ENCODE data around the gene FHAD1. TPM values are rescaled to one million over a fixed set of nuclear protein-coding genes. Genes with fewer than 3 reads are reported as not detected.

FHAD1 gene
- total RNA-seq, 1 experiment from 2014 or later = 3.5 TPM

- no peaks in the 10 kb centered on the region for H3K4me1 ChIP-seq (ENCODE audit: control insufficient read depth in 1 of 2, insufficient read depth in 2 of 2, low read length in 2 of 2)
- H3K27me3 ChIP-seq (ENCODE audit: insufficient read depth, low read length) = no peaks in the 10 kb centered on the region
- H3K79me2 ChIP-seq (ENCODE audit: insufficient read depth, low read length) = no peaks in the 10 kb centered on the region
- no peaks in the 10 kb centered on the region for H4K20me1 ChIP-seq (ENCODE audit: insufficient read depth)
- H3K9me3 ChIP-seq (ENCODE audit: control insufficient read depth in 1 of 2, insufficient read depth in 1 of 2, low read depth in 1 of 2, low read length in 2 of 2) = no peaks in the 10 kb centered on the region; a peak in 1 of 4 replicates
- no peak overlapping the region for H3K4me2 ChIP-seq (ENCODE audit: low read length)
- TF ChIP-seq CBX3 (IDR thresholded peaks at IDR 0.05; ENCODE audit: low read depth) (no peak), ATF3 (IDR thresholded peaks at IDR 0.05) (no peak)
- no peak for ATAC-seq
- DNase-seq (ENCODE audit: low read depth, low spot score) = no peak
- H3K9ac ChIP-seq (ENCODE audit: low read length) = no peak overlapping the region
- ChIA-PET RAD21 (ENCODE audit: low non-redundant PET in 1 of 2, low total read pairs in 2 of 2, uncharacterized antibody in 2 of 2, unreplicated experiment in 2 of 2) (no interaction called here), POLR2A (no interaction called here), CTCF (no interaction called here)
- BruUV-seq (replicated peaks) = no TSS peak
- intact Hi-C loops (cut with micrococcal nuclease) = no loop called here
- H2AFZ ChIP-seq (ENCODE audit: low read depth, low read length, poor library complexity, severe bottlenecking) = no peak overlapping the region
- H3K9me2 ChIP-seq (ENCODE audit: insufficient read depth) = no peaks in the 10 kb centered on the region
- no peak overlapping the region for H3K4me3 ChIP-seq (replicated peaks in 1 of 2; ENCODE audit: low read depth in 1 of 2, low read length in 2 of 2)
- H3K36me3 ChIP-seq (ENCODE audit: control insufficient read depth in 1 of 2, insufficient read depth in 2 of 2, low read length in 2 of 2) = 0 out of 4 replicates have a peak, but pooled peaks cover 0 to 3% of the 10 kb centered on the region in 2 experiments
- no peak overlapping the region for H3K27ac ChIP-seq (ENCODE audit: low read depth, low read length)
These were observed 69.5 kb downstream of the FHAD1 start for GRCh38 chr1:15316510-15316909.

- H3K27me3 ChIP-seq (ENCODE audit: insufficient read depth, low read length) = no peaks in the 10 kb centered on the region
- no peaks in the 10 kb centered on the region for H3K9me2 ChIP-seq (ENCODE audit: insufficient read depth)
- BruUV-seq (replicated peaks) = no TSS peak
- no peaks in the 10 kb centered on the region for H4K20me1 ChIP-seq (ENCODE audit: insufficient read depth)
- 0 out of 4 replicates have a peak, but pooled peaks cover 0 to 3% of the 10 kb centered on the region in 2 experiments for H3K36me3 ChIP-seq (ENCODE audit: control insufficient read depth in 1 of 2, insufficient read depth in 2 of 2, low read length in 2 of 2)
- POLR2A ChIA-PET = no interaction called here
- no peak overlapping the region for H3K4me3 ChIP-seq (replicated peaks in 1 of 2; ENCODE audit: low read depth in 1 of 2, low read length in 2 of 2)
- no peak overlapping the region for H3K27ac ChIP-seq (ENCODE audit: low read depth, low read length)
- H3K9me3 ChIP-seq (ENCODE audit: control insufficient read depth in 1 of 2, insufficient read depth in 1 of 2, low read depth in 1 of 2, low read length in 2 of 2) = no peaks in the 10 kb centered on the region; a peak in 1 of 4 replicates
- no peak for ATAC-seq
- RAD21 ChIA-PET (ENCODE audit: low non-redundant PET in 1 of 2, low total read pairs in 2 of 2, uncharacterized antibody in 2 of 2, unreplicated experiment in 2 of 2) = no interaction called here
- H3K4me1 ChIP-seq (ENCODE audit: control insufficient read depth in 1 of 2, insufficient read depth in 2 of 2, low read length in 2 of 2) = peaks cover 4 to 30% of the 10 kb centered on the region in 2 experiments
- CTCF ChIA-PET = interaction anchor here (0.6 to 1.2 kb wide), 2 partner anchors 111 to 112 kb away, joined by 3 to 4 read pairs; no protein-coding TSS in a partner anchor
- no peak overlapping the region for H2AFZ ChIP-seq (ENCODE audit: low read depth, low read length, poor library complexity, severe bottlenecking)
- H3K79me2 ChIP-seq (ENCODE audit: insufficient read depth, low read length) = no peaks in the 10 kb centered on the region
- no peak for DNase-seq (ENCODE audit: low read depth, low spot score)
- TF ChIP-seq CBX3 (IDR thresholded peaks at IDR 0.05; ENCODE audit: low read depth) = no peak
- no peak for TF ChIP-seq EGR1 (IDR thresholded peaks at IDR 0.05; ENCODE audit: low read depth)
- TF ChIP-seq POLR2AphosphoS5 (IDR thresholded peaks at IDR 0.05; ENCODE audit: low read depth, low read length) = no peak
- no peak for TF ChIP-seq FOSL1 (IDR thresholded peaks at IDR 0.05; ENCODE audit: low read depth)
- no peak for TF ChIP-seq YY1 (IDR thresholded peaks at IDR 0.05; ENCODE audit: extremely low read depth, insufficient replicate concordance, low read depth, low read length)
- TF ChIP-seq MAX (IDR thresholded peaks at IDR 0.05) = no peak
- TF ChIP-seq SP1 (IDR thresholded peaks at IDR 0.05; ENCODE audit: low read depth) = no peak
- intact Hi-C loops (cut with micrococcal nuclease) = loop anchor here (5.0 kb wide), 1 partner anchor 97 kb away; no protein-coding TSS in a partner anchor
- H3K4me2 ChIP-seq (ENCODE audit: low read length) = no peak overlapping the region
- H3K9ac ChIP-seq (ENCODE audit: low read length) = no peak overlapping the region
These were observed 73.2 kb downstream of the FHAD1 start for GRCh38 chr1:15320267-15320666.

Measured in HCT116 (cell line).